ENCODE measurements around the gene DLK1. TPM values are rescaled to one million over a fixed set of nuclear protein-coding genes. Genes with fewer than 3 reads are reported as not detected.

DLK1 gene
- total and polyA plus RNA-seq, 2 of the 13 experiments (the other 11 are each of a cell fraction or from before 2014, with no cell fraction given): 95.5 to 312 TPM

GRCh38 chr14:100691395-100692056, 35.2 kb upstream of the DLK1 start (continued):
- TF ChIP-seq FIP1L1 (IDR thresholded peaks at IDR 0.05; ENCODE audit: borderline replicate concordance, insufficient read depth, low read depth, low read length): no peak
- no peak for TF ChIP-seq PBX3 (CRISPR knock-in tag; IDR thresholded peaks at IDR 0.05; ENCODE audit: borderline replicate concordance)
- no peak for TF ChIP-seq ZNF749 (CRISPR knock-in tag; IDR thresholded peaks at IDR 0.05; ENCODE audit: borderline replicate concordance)

GRCh38 chr14:100692256-100692655, 34.4 kb upstream of the DLK1 start:
- CTCF ChIA-PET (ENCODE audit: low intra/inter-chr PET ratio, low total read pairs): no interaction called here

More at GRCh38 chr14:100692256-100692655, 34.4 kb upstream of the DLK1 start:
- H3K36me3 ChIP-seq (replicated peaks in 1 of 2; ENCODE audit: control insufficient read depth in 1 of 2, insufficient read depth in 2 of 2, low read length in 2 of 2): no peaks in the 10 kb centered on the region
- no peak overlapping the region for H3K4me2 ChIP-seq (ENCODE audit: low read depth, low read length)
- no peak overlapping the region for H3K4me3 ChIP-seq (replicated peaks in 1 of 3; ENCODE audit: insufficient read depth in 1 of 3, low read depth in 2 of 3, low read length in 3 of 3)
- POLR2A ChIA-PET: interaction anchor here (1.3 to 2.6 kb wide), 6 partner anchors 7 to 125 kb away, joined by 5 to 13 read pairs (median 7); no protein-coding TSS in a partner anchor
- H3K27me3 ChIP-seq (ENCODE audit: control insufficient read depth in 1 of 2, insufficient read depth in 2 of 2, low read length in 2 of 2): no peaks in the 10 kb centered on the region
- no peak overlapping the region for H2AFZ ChIP-seq (ENCODE audit: low read length)
- no peak overlapping the region for H3K27ac ChIP-seq (ENCODE audit: extremely low read length, insufficient read depth, low read length)
- H3K9ac ChIP-seq (ENCODE audit: insufficient read depth, low read depth, low read length): no peak overlapping the region
- BruUV-seq (replicated peaks): no TSS peak
- 100% methylated on average over 5 of the region's 6 CpGs for WGBS (ENCODE audit: low lambda C conversion rate)
- intact Hi-C loops (cut with micrococcal nuclease; ENCODE audit: unreplicated experiment): no loop called here
- no peak for FAIRE-seq
- H3K9me3 ChIP-seq (ENCODE audit: low read length): no peaks in the 10 kb centered on the region
- no peak for TF ChIP-seq ZNF7 (CRISPR knock-in tag; IDR thresholded peaks at IDR 0.05)
- in situ Hi-C loops (cut with HindIII; ENCODE audit: extremely low pct_ligation_motif_present, low pct_unique_long_range_greater_than_20kb): no loop called here
- no peak for ATAC-seq
- peaks cover 75% of the 10 kb centered on the region for H3K4me1 ChIP-seq (ENCODE audit: insufficient read depth, low read length)
- no peaks in the 10 kb centered on the region for H4K20me1 ChIP-seq (ENCODE audit: insufficient read depth, low read length)
- no peaks in the 10 kb centered on the region for H3K79me2 ChIP-seq (ENCODE audit: insufficient read depth, low read length)
- no peak for DNase-seq (ENCODE audit: low spot score)
